Activated CD4-positive, alpha-beta T cell treated with anti-CD3 and anti-CD28 coated beads, Interleukin-2, amount 50 U/mL, for 16 hours (primary cell): ENCODE results near the gene NASP.
"Not testable (repeated sequence)": the region's sequence is repeated elsewhere in the genome, so short reads cannot be mapped to it uniquely, and the experiment has no call there.

Experiments
- DNase-seq: peaks from one replicate; pipeline ENCODE4 v3.0.0-alpha.2; 2020

The NASP gene

DNA sequence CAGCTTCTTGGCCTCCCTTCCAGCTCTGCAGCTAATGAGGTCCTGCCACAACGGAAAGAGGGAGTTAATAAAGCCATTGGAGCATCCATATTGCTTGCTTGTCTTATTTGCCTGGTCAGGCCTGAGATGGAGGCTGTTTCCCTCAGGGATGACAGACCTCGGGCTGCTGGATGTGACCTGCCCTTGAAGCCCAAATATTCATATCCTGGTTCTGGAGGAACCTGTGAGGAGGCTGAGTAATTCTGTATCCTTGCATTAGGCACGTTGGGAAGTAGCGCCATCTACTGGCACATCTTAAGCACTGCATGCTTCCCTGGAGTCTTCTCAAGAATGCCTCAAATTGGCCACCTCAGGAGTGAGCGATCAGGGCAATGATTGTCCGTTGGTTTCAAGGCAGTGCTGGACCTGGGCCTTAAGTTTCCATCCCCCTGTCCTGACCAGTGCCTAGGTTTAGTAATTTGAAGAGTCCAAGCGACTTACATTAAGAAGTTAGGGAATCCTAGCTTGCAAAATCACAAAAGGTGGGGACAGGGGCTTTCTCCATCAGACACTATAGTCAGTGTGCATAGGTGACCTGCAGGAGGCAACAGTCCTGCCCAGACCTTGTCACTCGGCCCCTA lies 13.8 kb upstream of the NASP start:
- DNase-seq = peak; percentile 81

DNA sequence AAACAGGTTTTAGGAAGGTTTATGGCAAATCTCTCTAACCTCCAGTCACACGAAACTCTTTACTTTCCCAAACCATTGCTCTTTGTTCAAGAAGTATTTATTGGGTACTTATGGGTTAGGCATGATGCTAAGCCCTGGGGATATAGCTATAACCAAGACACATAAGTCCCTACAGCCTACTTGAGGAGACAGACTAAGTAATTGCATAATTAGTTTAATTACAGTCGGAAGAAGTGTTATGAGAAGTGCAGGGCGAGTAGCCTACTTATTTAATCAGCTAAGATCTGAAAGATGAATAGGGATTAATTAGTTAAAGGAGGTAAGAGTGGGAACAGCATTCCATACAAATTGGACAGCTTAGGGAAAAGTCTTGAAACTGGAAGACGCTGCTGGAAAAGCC lies 13.2 kb upstream of the NASP start:
- DNase-seq = no peak

DNA sequence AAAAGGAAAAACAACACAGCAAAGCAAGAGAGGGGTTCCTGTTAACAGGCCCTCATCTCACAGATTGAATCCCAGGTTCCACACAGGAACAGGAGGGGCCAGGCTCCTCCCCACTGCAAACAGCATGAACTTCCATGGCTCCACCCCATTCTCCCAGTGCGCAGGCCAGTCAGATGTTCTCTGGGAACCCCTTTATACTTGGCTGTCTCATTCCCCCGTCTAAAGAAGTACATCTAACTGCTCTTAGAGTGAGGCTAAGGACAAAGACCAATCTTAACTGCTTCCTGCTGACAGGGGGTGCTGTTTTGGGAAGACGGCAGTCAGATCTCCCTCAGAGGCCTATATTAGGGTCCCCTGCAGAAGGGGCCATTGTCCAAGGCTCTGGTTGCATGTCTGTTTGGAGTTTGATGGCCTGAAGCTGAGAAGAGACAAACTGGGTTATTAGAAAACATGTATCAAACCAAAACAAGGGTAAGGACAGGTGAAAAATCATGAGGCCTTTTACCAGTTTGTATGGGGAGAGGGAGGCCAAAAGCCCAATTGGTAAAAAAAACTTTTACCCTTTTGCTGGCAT lies 10.5 kb upstream of the NASP start:
- no peak for DNase-seq

DNA sequence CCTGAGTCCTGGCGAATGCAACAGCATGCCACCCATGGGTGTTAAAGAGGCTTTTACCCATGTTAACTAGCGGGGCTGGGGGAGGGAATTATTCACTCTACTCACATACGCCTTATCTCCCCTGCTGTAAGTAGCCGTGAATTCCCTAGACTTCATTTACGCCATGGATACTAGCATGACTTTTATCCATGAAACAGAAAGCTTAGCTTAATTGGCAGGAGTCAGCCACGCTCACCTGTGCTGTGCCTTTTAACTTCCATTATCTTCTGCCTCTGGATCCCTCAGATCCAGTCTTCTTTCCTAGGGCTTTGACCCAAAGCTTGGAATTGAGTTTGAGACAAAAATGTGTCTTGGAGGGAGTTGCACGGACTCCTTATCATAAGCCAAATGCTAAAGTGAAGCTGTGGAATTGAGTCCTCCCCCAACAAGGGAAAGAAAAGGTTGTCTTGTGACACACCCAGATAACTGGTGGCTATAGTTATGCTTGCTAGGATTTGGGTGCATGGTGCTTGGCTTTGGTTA lies 9.7 kb upstream of the NASP start:
- DNase-seq = no peak

DNA sequence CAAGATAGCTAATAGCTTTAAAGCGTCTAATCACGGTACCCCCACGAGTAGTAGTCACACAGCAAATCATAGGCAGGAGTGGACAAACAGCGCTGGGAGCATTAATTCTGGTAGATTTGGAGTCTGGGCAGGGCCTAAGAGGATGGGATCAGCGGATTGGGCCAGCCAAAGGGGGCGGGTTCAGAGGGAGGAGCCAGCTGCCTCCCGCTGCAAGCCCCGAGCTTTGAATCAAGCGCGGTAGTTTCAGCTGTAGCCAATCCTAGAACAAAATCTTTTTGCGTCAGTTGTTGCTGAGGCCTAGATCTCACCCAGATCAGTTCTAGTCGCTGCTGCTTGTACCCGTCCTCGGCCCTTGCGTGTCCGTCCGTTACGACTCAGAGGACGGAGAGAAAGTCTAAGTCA lies 576 bp upstream of the NASP start:
- DNase-seq = peak; percentile 97

DNA sequence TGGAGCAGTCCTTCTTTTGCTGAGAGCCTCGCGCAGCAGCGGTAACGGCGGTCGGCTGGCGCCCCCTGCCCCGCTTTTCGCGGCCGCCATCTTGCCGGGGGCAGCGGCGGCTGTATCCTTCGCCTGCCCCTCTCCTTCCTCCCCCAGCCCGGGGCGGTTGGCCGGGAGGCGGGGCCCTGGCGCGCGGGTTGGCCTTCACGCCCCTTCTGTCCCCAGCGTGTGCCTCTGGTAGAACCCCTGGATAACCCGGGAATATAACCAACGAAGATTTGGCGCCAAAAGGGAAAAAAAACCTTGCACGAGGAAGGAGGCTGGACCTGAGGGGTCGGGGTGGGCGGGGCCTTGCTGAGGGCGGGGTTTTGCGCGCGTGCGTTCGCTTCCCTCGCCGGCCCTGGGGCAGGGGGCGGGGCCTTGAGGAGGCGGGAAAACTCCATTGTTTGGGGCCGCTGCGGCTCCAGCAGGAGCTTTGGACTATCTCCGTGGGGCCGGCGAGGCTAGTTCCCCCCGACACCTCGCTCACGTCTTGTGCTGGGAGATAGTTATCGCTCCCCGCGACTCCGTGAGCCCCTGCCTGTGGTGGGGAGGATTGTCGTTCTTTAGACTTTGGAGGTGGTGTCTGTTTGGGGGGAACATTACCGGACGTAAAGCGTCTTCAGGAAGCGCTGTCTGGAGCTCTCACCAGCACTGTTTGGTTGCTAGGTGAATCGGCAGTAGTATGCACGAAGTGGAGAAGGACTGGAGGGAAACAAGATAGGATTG lies 689 bp downstream of the NASP start:
- DNase-seq = peak; percentile 89

DNA sequence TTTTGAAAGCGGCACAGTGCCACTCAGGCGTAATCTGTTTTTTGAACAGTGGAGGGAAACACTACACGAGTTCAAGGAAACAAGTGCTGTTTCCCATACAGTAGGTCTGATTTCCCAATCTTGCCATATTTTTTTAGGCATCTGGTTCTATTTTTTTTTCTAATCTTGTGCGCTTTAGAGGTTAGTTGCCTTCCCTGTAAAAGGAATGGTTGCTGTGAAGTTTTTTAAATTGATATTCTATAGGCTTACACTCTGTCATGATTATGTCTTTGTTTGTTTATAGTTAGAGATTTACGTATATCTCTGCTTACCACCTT lies 1.2 kb downstream of the NASP start:
- no peak for DNase-seq

DNA sequence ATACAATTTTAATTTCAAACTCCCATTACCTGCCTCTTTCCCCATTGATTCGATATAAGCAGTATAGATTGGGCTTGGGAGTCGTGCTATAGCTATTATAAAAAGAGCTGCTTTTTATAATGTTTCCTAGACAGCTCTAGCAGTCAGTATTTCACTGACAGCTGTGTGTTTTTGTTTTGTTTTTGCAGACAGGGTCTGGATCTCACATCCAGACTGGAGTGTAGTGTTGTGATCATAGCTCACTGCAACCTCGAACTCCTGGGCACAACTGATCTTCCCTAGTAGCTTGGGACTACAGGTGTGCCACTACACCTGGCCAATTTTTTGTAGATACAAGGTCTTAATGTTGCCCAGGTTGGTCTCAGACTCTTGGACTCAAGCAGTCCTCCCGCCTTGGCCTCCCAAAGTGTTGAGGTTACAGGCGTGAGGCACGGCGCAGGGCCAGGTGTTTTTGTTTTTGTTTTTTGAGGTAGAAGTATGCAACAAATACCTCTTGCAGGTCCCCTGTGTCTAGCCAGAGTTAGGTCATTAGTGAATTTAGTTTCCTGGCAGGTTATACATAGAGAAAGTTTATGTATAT lies 1.7 kb downstream of the NASP start:
- DNase-seq = no peak

DNA sequence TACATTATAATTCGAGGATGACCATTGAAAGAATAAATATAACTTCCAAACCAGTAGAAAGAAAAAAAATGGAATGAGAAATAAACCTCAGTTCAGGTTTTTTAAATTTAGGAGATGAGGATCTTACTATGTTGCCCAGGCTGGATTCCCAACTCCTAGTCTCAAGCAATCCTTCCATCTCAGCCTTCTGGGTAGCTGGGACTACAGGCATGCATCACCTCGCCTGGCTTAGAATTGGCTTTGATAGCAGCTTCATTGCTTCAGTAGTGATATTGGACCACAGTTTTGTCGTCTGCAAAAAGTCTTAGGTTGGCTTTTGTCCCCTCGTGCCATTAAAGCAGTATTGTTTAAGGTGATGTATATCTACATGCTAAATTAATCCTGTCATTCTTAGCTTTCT lies 2.9 kb downstream of the NASP start:
- no peak for DNase-seq

DNA sequence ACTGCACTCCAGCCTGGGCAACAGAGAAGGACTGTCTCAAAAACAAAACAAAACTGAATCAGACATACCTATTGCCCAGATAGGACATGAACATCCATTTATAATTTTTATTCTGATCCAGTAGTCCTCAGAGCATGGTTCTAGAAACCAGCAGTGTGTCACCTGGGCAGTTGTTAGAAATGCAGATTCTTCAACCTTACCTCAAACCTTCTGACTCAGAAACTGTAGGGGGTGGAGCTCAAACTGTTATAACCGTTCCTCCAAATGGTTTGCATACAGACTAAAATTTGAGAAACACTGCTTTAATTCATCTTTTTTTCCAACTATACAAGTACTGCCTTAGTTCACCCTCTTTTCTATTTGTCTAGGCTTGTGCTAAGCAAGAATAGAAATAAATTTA lies 6.0 kb downstream of the NASP start:
- DNase-seq = no peak

DNA sequence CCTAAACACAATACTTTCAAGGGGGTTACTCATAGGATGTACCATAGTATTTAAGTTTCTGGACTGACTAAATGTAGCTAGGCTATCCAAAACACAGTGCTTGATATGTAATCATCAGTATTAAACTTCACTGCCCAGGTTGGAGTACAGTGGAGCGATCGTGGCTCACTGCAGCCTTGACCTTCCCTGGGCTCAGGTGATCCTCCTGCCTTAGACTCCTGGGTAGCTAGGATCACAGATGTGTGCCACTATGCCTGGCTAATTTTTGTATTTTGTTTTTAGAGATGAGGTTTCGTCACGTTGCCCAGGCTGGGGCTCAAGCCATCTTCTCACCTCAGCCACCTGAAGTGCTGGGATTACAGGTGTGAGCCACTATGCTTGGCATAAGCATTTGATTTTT lies 10.6 kb downstream of the NASP start:
- no peak for DNase-seq

DNA sequence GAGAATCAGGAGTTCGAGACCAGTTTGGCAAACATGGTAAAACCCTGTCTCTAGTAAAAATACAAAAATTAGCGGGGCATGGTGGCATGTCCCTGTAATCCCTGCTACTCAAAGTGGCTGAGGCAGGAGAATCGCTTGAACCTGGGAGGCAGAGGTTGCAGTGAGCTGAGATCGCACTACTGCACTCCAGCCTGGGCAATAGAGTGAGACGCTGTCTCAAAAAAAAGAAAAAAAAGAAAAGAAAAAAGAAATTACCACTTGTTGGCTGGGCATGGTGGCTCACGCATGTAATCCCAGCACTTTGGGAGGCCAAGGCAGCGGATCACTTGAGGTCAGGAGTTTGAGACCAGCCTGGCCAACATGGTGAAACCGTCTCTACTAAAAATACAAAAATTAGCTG lies 12.9 kb downstream of the NASP start:
- DNase-seq = not testable (repeated sequence)

DNA sequence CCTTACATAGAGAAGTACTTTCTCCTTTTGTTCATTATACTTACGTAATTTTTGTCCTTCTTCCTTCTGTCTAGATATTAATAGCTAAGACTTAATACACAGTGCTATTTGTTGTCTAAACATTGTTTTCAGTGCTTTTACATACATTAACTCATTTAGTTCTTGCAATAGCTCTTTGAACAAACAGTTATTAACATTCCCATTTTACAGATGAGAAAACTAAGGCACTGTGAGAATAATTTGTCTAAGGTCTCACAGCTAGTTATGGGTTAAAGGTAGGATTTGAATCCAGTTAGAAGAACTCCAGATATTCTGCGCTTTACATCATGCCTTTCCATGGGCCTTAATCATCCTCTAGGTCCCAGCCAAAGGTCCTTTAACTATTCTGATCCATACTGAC lies 20.4 kb downstream of the NASP start:
- no peak for DNase-seq

DNA sequence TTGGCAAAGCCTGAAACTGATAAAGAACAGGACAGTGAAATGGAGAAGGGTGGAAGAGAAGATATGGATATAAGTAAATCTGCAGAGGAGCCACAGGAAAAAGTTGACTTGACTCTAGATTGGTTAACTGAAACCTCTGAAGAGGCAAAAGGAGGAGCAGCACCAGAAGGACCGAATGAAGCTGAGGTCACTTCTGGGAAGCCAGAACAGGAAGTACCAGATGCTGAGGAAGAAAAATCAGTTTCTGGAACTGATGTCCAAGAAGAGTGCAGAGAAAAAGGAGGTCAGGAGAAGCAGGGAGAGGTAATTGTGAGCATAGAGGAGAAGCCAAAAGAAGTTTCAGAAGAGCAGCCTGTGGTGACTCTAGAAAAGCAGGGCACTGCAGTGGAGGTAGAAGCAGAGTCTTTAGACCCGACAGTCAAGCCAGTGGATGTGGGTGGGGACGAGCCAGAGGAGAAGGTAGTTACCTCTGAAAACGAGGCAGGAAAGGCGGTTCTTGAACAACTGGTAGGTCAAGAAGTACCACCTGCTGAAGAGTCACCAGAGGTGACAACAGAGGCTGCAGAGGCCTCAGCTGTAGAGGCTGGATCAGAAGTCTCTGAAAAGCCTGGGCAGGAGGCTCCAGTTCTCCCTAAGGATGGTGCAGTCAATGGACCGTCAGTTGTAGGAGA lies 23.7 kb downstream of the NASP start:
- DNase-seq = no peak

DNA sequence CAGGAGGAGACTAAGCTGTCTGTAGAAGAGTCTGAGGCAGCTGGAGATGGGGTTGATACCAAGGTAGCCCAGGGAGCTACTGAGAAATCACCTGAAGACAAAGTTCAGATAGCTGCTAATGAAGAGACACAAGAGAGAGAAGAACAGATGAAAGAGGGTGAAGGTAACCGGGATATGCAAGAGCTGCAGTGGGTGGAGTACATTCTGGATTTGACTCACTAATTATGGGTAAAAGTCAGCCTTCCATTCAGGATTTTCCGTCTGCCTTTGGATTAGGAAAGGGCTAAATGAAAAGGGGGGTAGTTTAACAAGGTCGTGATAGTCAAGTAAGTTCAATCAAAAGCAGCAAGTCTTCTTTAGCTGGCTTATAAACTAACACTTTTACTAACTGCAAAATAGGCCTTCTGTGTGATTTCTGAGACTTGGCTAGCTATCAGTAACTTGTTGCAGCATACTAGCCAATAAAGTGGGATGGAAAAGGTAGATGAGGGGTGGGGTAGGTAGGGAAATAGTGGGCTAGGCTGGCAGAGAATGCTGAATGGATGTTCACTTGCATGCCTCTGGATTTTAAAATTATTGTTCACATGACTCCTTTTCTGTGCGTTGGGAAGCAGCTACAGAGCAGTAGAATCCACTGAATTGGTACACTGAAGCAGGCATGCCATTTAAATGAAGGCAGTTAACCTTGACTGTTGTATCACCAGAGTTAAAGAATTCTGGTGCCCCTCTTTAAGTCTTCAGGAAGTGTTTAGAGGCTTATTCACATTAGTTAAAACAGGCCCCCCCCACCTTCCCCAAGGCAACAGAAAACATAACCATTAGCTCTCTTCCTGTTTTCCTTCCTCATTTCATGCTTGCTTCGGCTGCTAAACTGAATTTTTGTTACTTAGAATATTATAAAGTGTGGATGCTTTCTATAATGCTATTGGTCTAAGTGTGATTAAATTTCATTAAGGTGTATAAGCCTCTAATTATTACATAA lies 24.6 kb downstream of the NASP start:
- no peak for DNase-seq

DNA sequence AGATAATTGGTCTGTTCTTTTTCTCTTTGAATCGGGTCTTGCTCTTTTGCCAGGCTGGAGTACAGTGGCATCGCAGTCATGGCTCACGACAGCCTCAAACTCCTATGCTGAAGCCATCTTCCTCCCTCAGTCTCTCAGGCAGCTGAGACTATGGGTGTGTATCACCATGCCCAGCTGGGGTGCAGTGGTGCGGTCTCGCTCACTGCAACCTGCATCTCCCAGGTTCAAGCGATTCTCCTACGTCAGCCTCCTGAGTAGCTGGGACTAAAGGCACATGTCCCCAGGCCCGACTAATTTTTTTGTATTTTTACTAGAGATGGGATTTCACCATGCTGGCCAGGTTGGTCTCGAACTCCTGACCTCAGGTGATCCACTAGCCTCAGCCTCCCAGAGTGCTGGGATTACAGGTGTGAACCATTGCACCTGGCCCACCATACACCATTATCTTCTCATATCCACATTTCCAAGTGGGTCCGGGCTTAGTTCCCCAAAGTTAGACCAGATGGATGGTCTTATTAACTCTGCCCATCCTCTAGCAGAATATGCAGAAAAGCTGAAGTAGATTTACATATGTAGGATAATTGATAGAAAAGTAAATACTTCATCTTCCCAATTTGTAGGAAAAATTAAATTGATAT lies 26.9 kb downstream of the NASP start:
- DNase-seq = no peak

DNA sequence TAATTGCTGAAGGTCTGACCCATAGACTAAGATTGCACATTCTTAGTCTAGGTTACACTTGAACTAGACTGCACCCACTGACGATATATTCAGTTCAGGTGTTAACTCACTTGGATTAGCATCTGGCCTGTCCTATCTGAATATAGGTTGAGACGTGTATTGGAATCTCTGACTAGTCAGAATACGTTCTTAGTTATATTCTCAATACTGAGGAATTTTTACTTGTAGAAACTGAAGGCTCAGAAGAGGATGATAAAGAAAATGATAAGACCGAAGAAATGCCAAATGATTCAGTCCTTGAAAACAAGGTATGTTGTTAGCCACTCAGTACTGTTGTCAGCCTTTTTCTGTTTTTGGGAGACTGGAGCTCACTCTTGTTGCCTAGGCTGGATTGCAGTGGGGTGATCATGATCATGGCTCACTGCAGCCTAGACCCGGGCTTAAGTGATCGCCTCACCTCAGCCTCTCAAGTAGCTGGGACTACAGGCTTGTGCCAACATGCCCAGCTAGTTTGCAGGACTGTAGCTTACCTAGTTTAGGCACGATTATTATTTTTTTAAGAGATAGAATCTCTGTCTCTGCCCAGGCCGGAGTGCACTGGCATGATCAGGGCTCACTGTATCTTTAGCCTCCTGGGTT lies 29.2 kb downstream of the NASP start:
- DNase-seq = no peak

DNA sequence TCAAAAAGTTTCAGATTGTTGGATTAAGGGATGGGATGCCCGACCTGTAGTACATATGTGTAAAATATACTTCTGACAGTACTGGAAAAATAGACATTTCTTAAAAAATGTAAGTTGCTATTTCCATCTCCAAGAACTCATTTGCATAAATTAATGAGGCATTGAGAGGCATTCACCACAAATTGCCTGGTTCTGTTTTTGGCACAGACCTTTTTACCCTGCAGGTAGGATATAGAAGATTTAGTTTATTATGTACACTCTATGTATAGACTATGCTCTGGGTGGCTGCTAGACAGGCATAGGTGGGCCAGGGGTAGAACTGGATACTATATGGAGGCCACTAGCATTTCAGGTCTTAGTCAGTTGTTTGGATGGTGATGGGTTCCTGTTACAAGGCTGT lies 32.0 kb downstream of the NASP start:
- no peak for DNase-seq

DNA sequence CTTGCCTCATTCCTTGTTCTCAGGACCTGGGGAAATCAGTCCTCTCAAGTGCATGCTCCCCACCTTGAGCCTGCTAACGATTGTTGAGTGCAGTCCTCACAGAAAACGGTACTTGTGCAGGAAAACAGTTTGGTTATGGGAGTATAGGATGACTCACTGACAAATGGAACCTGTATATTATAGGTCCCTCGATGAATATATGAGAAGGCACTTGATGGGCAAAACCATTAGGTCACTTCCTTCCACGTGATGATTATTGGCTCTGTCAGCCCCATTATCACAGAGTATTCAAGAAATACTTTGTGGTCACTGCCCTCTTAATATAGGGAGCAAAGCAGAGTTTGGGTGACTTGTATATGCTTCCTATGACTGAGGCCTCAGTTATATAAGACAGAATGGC lies 33.8 kb downstream of the NASP start:
- DNase-seq = no peak

DNA sequence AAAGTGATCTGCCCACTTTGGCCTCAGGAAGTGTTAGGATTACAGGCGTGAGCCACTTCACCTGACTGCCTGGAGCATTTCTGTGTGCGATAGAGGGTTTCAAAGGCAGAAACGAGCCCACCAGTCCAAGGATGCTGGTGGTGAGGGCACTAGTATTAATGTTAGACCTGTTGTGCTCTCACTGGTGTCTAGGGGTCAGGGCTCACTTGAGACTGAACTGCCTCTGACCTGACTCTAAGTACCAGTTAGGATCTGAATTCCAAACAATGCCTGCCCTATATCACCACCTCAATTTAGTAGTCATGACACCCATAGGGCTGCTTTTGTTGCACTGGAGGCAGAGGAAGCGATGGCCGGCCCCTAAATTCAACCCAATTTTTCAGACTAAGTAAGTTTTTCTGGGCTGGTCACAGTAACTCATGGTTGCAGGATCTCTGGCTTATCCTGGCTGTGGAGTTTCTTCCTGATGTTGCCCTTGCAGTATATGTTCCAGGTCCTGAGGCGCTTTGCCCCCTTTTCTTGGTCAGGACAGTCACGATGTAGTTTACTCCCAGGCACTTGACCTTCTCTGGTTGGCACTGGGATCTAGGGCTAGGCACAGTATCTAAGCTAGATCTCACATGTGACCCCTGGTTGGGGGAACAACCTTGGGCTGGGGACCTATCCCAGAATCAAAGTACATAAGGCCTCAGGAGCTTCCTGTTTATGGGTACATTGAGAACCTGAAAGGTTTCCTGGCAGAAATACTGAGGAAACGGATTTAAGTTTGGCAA lies 35.5 kb downstream of the NASP start:
- no peak for DNase-seq
